Measurements from ENCODE around the gene HSD17B2. TPM values are rescaled to one million over a fixed set of nuclear protein-coding genes. Genes with fewer than 3 reads are reported as not detected.

Gene HSD17B2
- total RNA-seq, 2 donors from 2014 or later, result not detected

GRCh38 chr16:81995651-81996050 lies 39.4 kb upstream of the HSD17B2 start:
- ATAC-seq (ENCODE audit: insufficient number of reproducible peaks, low FRiP score, low read depth) (no peak), DNase-seq (ENCODE audit: low spot score) (no peak)
- H3K27me3 ChIP-seq (replicated peaks; ENCODE audit: insufficient read depth), result no peaks in the 10 kb centered on the region
- no peak overlapping the region for H3K27ac ChIP-seq
- H3K4me3 ChIP-seq, result no peak overlapping the region
- no peaks in the 10 kb centered on the region for H3K36me3 ChIP-seq
- peaks cover 0 to 17% of the 10 kb centered on the region in 2 donors for H3K4me1 ChIP-seq (ENCODE audit: control insufficient read depth in 1 of 2, low read depth in 2 of 2)
- no peaks in the 10 kb centered on the region for H3K9me3 ChIP-seq
- TF ChIP-seq, protein P1, sequence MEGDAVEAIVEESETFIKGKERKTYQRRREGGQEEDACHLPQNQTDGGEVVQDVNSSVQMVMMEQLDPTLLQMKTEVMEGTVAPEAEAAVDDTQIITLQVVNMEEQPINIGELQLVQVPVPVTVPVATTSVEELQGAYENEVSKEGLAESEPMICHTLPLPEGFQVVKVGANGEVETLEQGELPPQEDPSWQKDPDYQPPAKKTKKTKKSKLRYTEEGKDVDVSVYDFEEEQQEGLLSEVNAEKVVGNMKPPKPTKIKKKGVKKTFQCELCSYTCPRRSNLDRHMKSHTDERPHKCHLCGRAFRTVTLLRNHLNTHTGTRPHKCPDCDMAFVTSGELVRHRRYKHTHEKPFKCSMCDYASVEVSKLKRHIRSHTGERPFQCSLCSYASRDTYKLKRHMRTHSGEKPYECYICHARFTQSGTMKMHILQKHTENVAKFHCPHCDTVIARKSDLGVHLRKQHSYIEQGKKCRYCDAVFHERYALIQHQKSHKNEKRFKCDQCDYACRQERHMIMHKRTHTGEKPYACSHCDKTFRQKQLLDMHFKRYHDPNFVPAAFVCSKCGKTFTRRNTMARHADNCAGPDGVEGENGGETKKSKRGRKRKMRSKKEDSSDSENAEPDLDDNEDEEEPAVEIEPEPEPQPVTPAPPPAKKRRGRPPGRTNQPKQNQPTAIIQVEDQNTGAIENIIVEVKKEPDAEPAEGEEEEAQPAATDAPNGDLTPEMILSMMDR (IDR thresholded peaks at IDR 0.05), result no peak

GRCh38 chr16:81996664-81997509 lies 38.2 kb upstream of the HSD17B2 start:
- TF ChIP-seq, protein P1 (IDR thresholded peaks at IDR 0.05), result no peak
- ATAC-seq (ENCODE audit: insufficient number of reproducible peaks, low FRiP score, low read depth), result peak; percentile 51
- H3K36me3 ChIP-seq, result no peaks in the 10 kb centered on the region

DNA sequence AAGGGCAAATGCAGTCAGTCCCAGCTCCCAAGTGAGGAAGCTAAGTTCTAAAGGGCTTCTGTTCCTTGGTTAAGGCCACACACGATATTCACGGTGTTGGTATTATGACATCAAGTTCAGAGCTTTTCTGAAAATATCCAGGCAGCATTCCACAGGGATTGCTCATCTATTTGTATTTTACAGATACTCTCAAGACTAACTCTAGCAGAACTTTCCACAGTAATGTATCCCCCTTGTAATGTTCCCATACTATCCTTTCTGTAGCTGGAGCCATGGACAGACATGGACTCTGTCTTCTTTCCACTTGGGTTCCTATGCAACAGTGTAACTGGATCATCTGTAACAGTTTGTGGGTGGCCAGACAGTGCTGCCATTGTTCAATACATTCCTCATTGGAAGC lies 37.3 kb upstream of the HSD17B2 start:
- TF ChIP-seq, protein P1 (IDR thresholded peaks at IDR 0.05), result no peak
- peak overlapping the region in 1 of 2 donors; percentile 24 for H3K27ac ChIP-seq
- DNase-seq (ENCODE audit: low spot score) (no peak), ATAC-seq (ENCODE audit: insufficient number of reproducible peaks, low FRiP score, low read depth) (no peak)
- no peaks in the 10 kb centered on the region for H3K36me3 ChIP-seq
- H3K9me3 ChIP-seq, result no peaks in the 10 kb centered on the region
- peaks cover 0 to 17% of the 10 kb centered on the region in 2 donors for H3K4me1 ChIP-seq (ENCODE audit: control insufficient read depth in 1 of 2, low read depth in 2 of 2)
- H3K4me3 ChIP-seq, result no peak overlapping the region
- no peaks in the 10 kb centered on the region for H3K27me3 ChIP-seq (replicated peaks; ENCODE audit: insufficient read depth)

More at GRCh38 chr16:81996664-81997509, 38.2 kb upstream of the HSD17B2 start:
- Histone ChIP-seq H3K4me3 (no peak overlapping the region), H3K4me1 (ENCODE audit: control insufficient read depth in 1 of 2, low read depth in 2 of 2) (peaks cover 0 to 17% of the 10 kb centered on the region in 2 donors), H3K27ac (peak overlapping the region in 1 of 2 donors; percentile 24), H3K27me3 (replicated peaks; ENCODE audit: insufficient read depth) (no peaks in the 10 kb centered on the region), H3K9me3 (no peaks in the 10 kb centered on the region)
- DNase-seq (ENCODE audit: low spot score), result no peak

DNA sequence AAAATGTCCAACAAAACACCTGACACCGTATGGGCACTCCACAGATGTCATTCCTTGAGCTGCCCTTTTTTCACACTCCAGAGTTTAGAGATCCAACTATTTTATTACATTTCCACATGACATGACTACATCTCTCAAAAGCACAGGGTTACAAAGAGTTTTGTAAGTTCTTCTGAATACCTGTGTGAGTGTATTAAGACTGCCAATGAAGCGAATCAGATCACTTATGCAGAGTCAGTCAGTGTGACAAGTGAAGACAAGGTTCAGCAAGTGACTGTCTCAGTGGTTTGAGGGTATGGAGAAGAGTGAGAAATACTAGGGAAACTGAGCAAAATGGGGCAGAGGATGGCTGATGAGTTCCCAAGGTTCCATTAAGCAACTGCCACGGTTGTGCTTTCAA lies 32.2 kb upstream of the HSD17B2 start:
- DNase-seq (ENCODE audit: low spot score), result no peak
- Histone ChIP-seq H3K36me3 (no peaks in the 10 kb centered on the region), H3K27ac (no peak overlapping the region), H3K4me1 (ENCODE audit: control insufficient read depth in 1 of 2, low read depth in 2 of 2) (peaks cover 0 to 3% of the 10 kb centered on the region in 2 donors), H3K27me3 (replicated peaks; ENCODE audit: insufficient read depth) (no peaks in the 10 kb centered on the region), H3K9me3 (no peaks in the 10 kb centered on the region), H3K4me3 (no peak overlapping the region)
- no peak for ATAC-seq (ENCODE audit: insufficient number of reproducible peaks, low FRiP score, low read depth)
- TF ChIP-seq, protein P1 (IDR thresholded peaks at IDR 0.05), result no peak

- no peaks in the 10 kb centered on the region for H3K36me3 ChIP-seq
- TF ChIP-seq, protein P1 (IDR thresholded peaks at IDR 0.05), result no peak
- H3K4me1 ChIP-seq (ENCODE audit: control insufficient read depth in 1 of 2, low read depth in 2 of 2), result no peaks in the 10 kb centered on the region
- H3K27ac ChIP-seq, result no peak overlapping the region
- ATAC-seq (ENCODE audit: insufficient number of reproducible peaks, low FRiP score, low read depth) (no peak), DNase-seq (ENCODE audit: low spot score) (no peak)
- no peak overlapping the region for H3K4me3 ChIP-seq
- peaks cover 2% of the 10 kb centered on the region for H3K9me3 ChIP-seq
- H3K27me3 ChIP-seq (replicated peaks; ENCODE audit: insufficient read depth), result no peaks in the 10 kb centered on the region
Observed at GRCh38 chr16:82004601-82005000, 30.5 kb upstream of the HSD17B2 start.

Data from thoracic aorta (tissue), 2 donors.